Measurements from ENCODE around the gene MT1M. TPM values are rescaled to one million over a fixed set of nuclear protein-coding genes. Genes with fewer than 3 reads are reported as not detected.

The MT1M gene
- total and polyA plus RNA-seq, 2 of the 8 experiments (the other 6 are each of a cell fraction or from before 2014, with no cell fraction given): 2.1 TPM; not detected in 1

DNA sequence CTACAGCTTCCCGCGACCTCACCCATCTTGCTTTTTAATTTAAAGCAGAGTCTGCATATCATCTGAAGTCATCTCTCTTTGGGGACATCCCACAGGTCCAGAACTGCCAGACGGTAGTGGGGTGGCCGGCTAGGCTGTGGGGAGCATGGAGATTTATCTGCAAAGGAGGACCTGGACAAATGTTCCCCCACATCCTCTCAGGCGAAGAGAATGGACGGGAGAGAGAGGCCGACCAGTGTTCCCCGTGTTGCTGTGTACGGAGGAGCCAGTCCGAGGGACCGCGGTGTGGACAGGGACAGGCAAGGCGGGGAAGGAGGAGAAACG, 665 bp upstream of the MT1M start:
- H4K8ac ChIP-seq (ENCODE audit: extremely low read depth, insufficient read depth, low read length): no peak overlapping the region
- H3K4me3 ChIP-seq (ENCODE audit: extremely low read depth in 1 of 4, insufficient read depth in 2 of 4, low read depth in 3 of 4, low read length in 4 of 4): peak overlapping the region; percentile 22 to 56 (median 32); a peak in 4 of 8 replicates
- ChIA-PET CTCF (ENCODE audit: partially characterized antibody) (interaction anchor here (1.4 to 3.1 kb wide), 4 partner anchors 9 to 37 kb away, joined by 3 to 12 read pairs (median 6); no protein-coding TSS in a partner anchor), POLR2A (ENCODE audit: partially characterized antibody) (interaction anchor here (0.6 to 2.2 kb wide), 6 partner anchors 9 to 55 kb away, joined by 3 to 8 read pairs (median 3); partner anchors contain the start of genes MT1G and MT1H)
- no peaks in the 10 kb centered on the region for H3K79me1 ChIP-seq (ENCODE audit: low read depth, low read length)
- H3K4me1 ChIP-seq (replicated peaks in 1 of 4; ENCODE audit: control insufficient read depth in 3 of 4, insufficient read depth in 4 of 4, low read length in 3 of 4): peaks cover 0 to 12% (median 6%) of the 10 kb centered on the region in 4 experiments; a peak in 6 of 7 replicates
- H2BK120ac ChIP-seq (replicated peaks; ENCODE audit: low read depth, low read length): no peak overlapping the region
- no peak overlapping the region for H2AFZ ChIP-seq (ENCODE audit: low read length)
- no peak overlapping the region for H3K56ac ChIP-seq (replicated peaks; ENCODE audit: insufficient read length, low read depth, low read length)
- H4K5ac ChIP-seq (ENCODE audit: insufficient read length, low read depth, low read length): no peak overlapping the region
- peaks cover 4% of the 10 kb centered on the region; the same call in 1 of the 2 replicates for H3K23me2 ChIP-seq (ENCODE audit: low read depth, low read length)
- H2BK15ac ChIP-seq (ENCODE audit: low read length): no peak overlapping the region
- TF ChIP-seq SUZ12 (IDR thresholded peaks at IDR 0.05; ENCODE audit: low read length): peak; percentile 87
- TF ChIP-seq CBX5 (IDR thresholded peaks at IDR 0.05; ENCODE audit: low read depth, low read length): no peak
- TF ChIP-seq, protein P1, sequence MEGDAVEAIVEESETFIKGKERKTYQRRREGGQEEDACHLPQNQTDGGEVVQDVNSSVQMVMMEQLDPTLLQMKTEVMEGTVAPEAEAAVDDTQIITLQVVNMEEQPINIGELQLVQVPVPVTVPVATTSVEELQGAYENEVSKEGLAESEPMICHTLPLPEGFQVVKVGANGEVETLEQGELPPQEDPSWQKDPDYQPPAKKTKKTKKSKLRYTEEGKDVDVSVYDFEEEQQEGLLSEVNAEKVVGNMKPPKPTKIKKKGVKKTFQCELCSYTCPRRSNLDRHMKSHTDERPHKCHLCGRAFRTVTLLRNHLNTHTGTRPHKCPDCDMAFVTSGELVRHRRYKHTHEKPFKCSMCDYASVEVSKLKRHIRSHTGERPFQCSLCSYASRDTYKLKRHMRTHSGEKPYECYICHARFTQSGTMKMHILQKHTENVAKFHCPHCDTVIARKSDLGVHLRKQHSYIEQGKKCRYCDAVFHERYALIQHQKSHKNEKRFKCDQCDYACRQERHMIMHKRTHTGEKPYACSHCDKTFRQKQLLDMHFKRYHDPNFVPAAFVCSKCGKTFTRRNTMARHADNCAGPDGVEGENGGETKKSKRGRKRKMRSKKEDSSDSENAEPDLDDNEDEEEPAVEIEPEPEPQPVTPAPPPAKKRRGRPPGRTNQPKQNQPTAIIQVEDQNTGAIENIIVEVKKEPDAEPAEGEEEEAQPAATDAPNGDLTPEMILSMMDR (IDR thresholded peaks at IDR 0.05; ENCODE audit: control extremely low read depth in 1 of 3, insufficient read depth in 1 of 3, low read depth in 1 of 3, low read length in 3 of 3): no peak
- no peak for TF ChIP-seq SRF (IDR thresholded peaks at IDR 0.05; ENCODE audit: low read depth, low read length)
- TF ChIP-seq ZNF274 (IDR thresholded peaks at IDR 0.05; ENCODE audit: borderline replicate concordance, extremely low read depth, low read length): no peak
- TF ChIP-seq CBX8 (IDR thresholded peaks at IDR 0.05; ENCODE audit: borderline replicate concordance, low read depth, low read length): no peak
- TF ChIP-seq, protein P2, sequence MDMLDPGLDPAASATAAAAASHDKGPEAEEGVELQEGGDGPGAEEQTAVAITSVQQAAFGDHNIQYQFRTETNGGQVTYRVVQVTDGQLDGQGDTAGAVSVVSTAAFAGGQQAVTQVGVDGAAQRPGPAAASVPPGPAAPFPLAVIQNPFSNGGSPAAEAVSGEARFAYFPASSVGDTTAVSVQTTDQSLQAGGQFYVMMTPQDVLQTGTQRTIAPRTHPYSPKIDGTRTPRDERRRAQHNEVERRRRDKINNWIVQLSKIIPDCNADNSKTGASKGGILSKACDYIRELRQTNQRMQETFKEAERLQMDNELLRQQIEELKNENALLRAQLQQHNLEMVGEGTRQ (IDR thresholded peaks at IDR 0.05; ENCODE audit: low read length): no peak
- peak overlapping the region; percentile 68 to 72 for H3K4me2 ChIP-seq (ENCODE audit: insufficient read depth in 1 of 2, low read depth in 2 of 2, low read length in 2 of 2)
- no peak overlapping the region for H3K27ac ChIP-seq (ENCODE audit: low read depth, low read length)
- no peak overlapping the region for H4K91ac ChIP-seq (replicated peaks; ENCODE audit: insufficient read length, low read length)
- peak overlapping the region; percentile 62; the same call in 1 of the 2 replicates for H3K18ac ChIP-seq (ENCODE audit: extremely low read depth, low read length)
- FAIRE-seq (no peak), DNase-seq (ENCODE audit: low read depth in 1 of 2, low spot score in 2 of 2) (no peak)
- no peak overlapping the region for H2AK5ac ChIP-seq (ENCODE audit: low read depth, low read length)
- no peak overlapping the region for H3K9ac ChIP-seq (replicated peaks in 1 of 4; ENCODE audit: extremely low read depth in 1 of 4, low read depth in 3 of 4, low read length in 3 of 4)
- H3K4ac ChIP-seq (replicated peaks; ENCODE audit: insufficient read length, low read depth, low read length): no peak overlapping the region
- H3K9me3 ChIP-seq (ENCODE audit: insufficient read depth in 2 of 2, low read depth in 1 of 2, low read length in 1 of 2): no peaks in the 10 kb centered on the region
- H3K36me3 ChIP-seq (ENCODE audit: control insufficient read depth in 2 of 4, insufficient read depth in 4 of 4, low read length in 3 of 4): no peaks in the 10 kb centered on the region; a peak in 1 of 8 replicates
- H3K79me2 ChIP-seq (ENCODE audit: control insufficient read depth in 1 of 2, insufficient read depth in 2 of 2, low read length in 2 of 2): no peaks in the 10 kb centered on the region
- WGBS, 2 experiments (ENCODE audit: extremely low coverage in 1 of 2, insufficient coverage in 1 of 2, insufficient read length in 1 of 2, insufficient replicate concordance in 2 of 2, low coverage in 1 of 2, low lambda C conversion rate in 2 of 2, missing lambda C conversion rate in 1 of 2): 8% methylated on average over 11 of the region's 14 CpGs; no CpG with 5 or more reads in 1 of the 2 experiments
- peaks cover 88 to 98% (median 96%) of the 10 kb centered on the region in 4 experiments for H3K27me3 ChIP-seq (replicated peaks in 1 of 4; ENCODE audit: control insufficient read depth in 3 of 4, extremely low read depth in 1 of 4, insufficient read depth in 3 of 4, low read length in 3 of 4)
- no peak overlapping the region for H2BK12ac ChIP-seq (ENCODE audit: low read depth, low read length)
- no peak overlapping the region for H3K14ac ChIP-seq (ENCODE audit: insufficient read length)
- H3K23ac ChIP-seq (ENCODE audit: insufficient read length): no peak overlapping the region
- H2BK5ac ChIP-seq (ENCODE audit: low read depth, low read length): no peak overlapping the region
- H2BK20ac ChIP-seq (ENCODE audit: low read length): no peak overlapping the region
- H4K20me1 ChIP-seq (replicated peaks in 1 of 2; ENCODE audit: control insufficient read depth in 1 of 2, insufficient read depth in 2 of 2, low read length in 2 of 2): peaks cover 14 to 28% of the 10 kb centered on the region in 2 experiments

Measured in H1 (cell line).